CD4-positive, alpha-beta T cell (primary cell): Measurements from ENCODE around the gene SAMD4A. TPM values are rescaled to one million over a fixed set of nuclear protein-coding genes. Genes with fewer than 3 reads are reported as not detected.

Source experiments
- ATAC-seq: fragments of 200-7000 bp; cut with Tn5 transposase; one replicate; pipeline ENCODE4 v1.10.0; 2022; ENCODE audit warnings: mild to moderate bottlenecking; ENCODE audit not compliant: poor library complexity
- CTCF ChIA-PET: fragments of 350-600 bp; sonication (Branson Sonifier 250); formaldehyde crosslinking; loops from one replicate; lab custom pipeline; 2021; ENCODE audit warnings: antibody characterized with exemption, inconsistent platforms; lab: Charles Lee
- POLR2A ChIA-PET: fragments of 350-600 bp; sonication (Branson Sonifier 250); formaldehyde crosslinking; loops from one replicate; lab custom pipeline; 2021; ENCODE audit warnings: antibody characterized with exemption, inconsistent platforms; lab: Charles Lee
- DNase-seq, 14 experiments: peaks; one replicate each; pipeline ENCODE4 v3.0.0-alpha.2; 2013 to 2020; ENCODE audit warnings: mixed read lengths in 2 of 14
- H3K27ac ChIP-seq, 2 donors: one replicate each; pipeline versions ENCODE4 v1.5.1 to v1.7.0; 2013; ENCODE audit warnings: low read length in 2 of 2, low read depth in 1 of 2, mild to moderate bottlenecking in 1 of 2
- H3K27me3 ChIP-seq, 2 experiments: 1 replicate in 1 of 2; 2 replicates in 1 of 2; pipeline versions ENCODE4 v1.6.1 to v1.7.0; 2013; ENCODE audit warnings: low read length in 2 of 2, control low read depth in 1 of 2, mild to moderate bottlenecking in 1 of 2, moderate library complexity in 1 of 2; ENCODE audit not compliant: insufficient read depth in 2 of 2, control insufficient read depth in 1 of 2
- H3K36me3 ChIP-seq: one replicate; pipeline ENCODE4 v1.6.1; 2013; ENCODE audit warnings: low read length, control low read depth; ENCODE audit not compliant: insufficient read depth
- H3K4me1 ChIP-seq: one replicate; pipeline ENCODE4 v1.6.1; 2013; ENCODE audit warnings: low read length, control low read depth; ENCODE audit not compliant: insufficient read depth
- H3K4me3 ChIP-seq: one replicate; pipeline ENCODE4 v1.5.1; 2013; ENCODE audit warnings: mild to moderate bottlenecking, low read length, moderate library complexity
- H3K9me3 ChIP-seq, 2 experiments: 1 replicate in 1 of 2; 2 replicates in 1 of 2; pipeline versions ENCODE4 v1.6.1 to v1.7.0; 2013; ENCODE audit warnings: low read length in 2 of 2, mild to moderate bottlenecking in 2 of 2, control low read depth in 1 of 2, moderate library complexity in 1 of 2; ENCODE audit not compliant: control insufficient read depth in 1 of 2, insufficient read depth in 1 of 2
- H3K27ac Mint-ChIP-seq: one replicate; pipeline ENCODE4 v1.8.0; 2020; ENCODE audit warnings: mixed read lengths
- H3K27me3 Mint-ChIP-seq: one replicate; pipeline ENCODE4 v1.8.0; 2021; ENCODE audit warnings: mixed read lengths
- H3K36me3 Mint-ChIP-seq: one replicate; pipeline ENCODE4 v1.8.0; 2021; ENCODE audit warnings: low read depth, mixed read lengths
- H3K4me1 Mint-ChIP-seq: one replicate; pipeline ENCODE4 v1.8.0; 2021; ENCODE audit warnings: low read depth, mixed read lengths
- H3K4me3 Mint-ChIP-seq: one replicate; pipeline ENCODE4 v1.8.0; 2020; ENCODE audit warnings: mild to moderate bottlenecking, mixed read lengths
- H3K9me3 Mint-ChIP-seq: one replicate; pipeline ENCODE4 v1.8.0; 2020; ENCODE audit warnings: mixed read lengths
- intact Hi-C, 2 experiments: fragments of 100-400 bp; cut with DNase I in 1 of 2; cut with micrococcal nuclease in 1 of 2; formaldehyde crosslinking; loops; one replicate each; pipeline versions ENCODE4 v1.15.1 to v1.9.0; 2023 to 2025; cut with DNase I, micrococcal nuclease
- total RNA-seq, 174 experiments: library from RNA in 2 of 174; stranded (reverse) in 2 of 174; gene quantifications; one replicate each; pipeline ENCODE4 v1.2.3 and lab custom pipeline; 2021 to 2026
- TF ChIP-seq, protein P1 (sequence below): fragments of 200-600 bp; IDR thresholded peaks from one replicate; pipeline ENCODE4 v1.8.0; 2022; ENCODE audit warnings: antibody characterized with exemption, mild to moderate bottlenecking

The SAMD4A gene
- total RNA-seq, 2 experiments from 2014 or later: 1.9 to 2.3 TPM

DNA sequence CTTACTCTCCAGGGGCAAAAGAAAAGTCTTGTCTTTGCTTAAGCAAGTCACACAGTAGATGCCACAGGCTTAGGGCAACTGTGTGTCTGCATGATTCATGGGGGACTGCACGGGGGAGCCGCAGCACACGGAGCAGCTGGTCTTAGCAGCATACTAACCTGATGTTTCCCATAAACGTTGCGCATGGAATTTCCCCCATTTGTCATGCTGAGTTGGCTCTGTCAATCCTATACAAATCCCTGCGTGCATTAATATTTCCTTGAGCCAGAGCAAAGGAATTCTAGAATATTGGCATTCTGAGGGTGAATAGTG is 71.2 kb downstream of the SAMD4A start:
- H3K36me3 ChIP-seq: no peaks in the 10 kb centered on the region
- TF ChIP-seq, protein P1, sequence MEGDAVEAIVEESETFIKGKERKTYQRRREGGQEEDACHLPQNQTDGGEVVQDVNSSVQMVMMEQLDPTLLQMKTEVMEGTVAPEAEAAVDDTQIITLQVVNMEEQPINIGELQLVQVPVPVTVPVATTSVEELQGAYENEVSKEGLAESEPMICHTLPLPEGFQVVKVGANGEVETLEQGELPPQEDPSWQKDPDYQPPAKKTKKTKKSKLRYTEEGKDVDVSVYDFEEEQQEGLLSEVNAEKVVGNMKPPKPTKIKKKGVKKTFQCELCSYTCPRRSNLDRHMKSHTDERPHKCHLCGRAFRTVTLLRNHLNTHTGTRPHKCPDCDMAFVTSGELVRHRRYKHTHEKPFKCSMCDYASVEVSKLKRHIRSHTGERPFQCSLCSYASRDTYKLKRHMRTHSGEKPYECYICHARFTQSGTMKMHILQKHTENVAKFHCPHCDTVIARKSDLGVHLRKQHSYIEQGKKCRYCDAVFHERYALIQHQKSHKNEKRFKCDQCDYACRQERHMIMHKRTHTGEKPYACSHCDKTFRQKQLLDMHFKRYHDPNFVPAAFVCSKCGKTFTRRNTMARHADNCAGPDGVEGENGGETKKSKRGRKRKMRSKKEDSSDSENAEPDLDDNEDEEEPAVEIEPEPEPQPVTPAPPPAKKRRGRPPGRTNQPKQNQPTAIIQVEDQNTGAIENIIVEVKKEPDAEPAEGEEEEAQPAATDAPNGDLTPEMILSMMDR: no peak
- Mint-ChIP-seq H3K4me1 (no peaks in the 10 kb centered on the region), H3K9me3 (no peaks in the 10 kb centered on the region), H3K36me3 (no peaks in the 10 kb centered on the region), H3K27ac (no peak overlapping the region), H3K27me3 (no peaks in the 10 kb centered on the region), H3K4me3 (no peak overlapping the region)
- no peaks in the 10 kb centered on the region for H3K4me1 ChIP-seq
- POLR2A ChIA-PET: no interaction called here
- DNase-seq: no peak
- intact Hi-C loops: no loop called here
- H3K27ac ChIP-seq: no peak overlapping the region
- no peak for ATAC-seq
- H3K9me3 ChIP-seq: no peaks in the 10 kb centered on the region
- CTCF ChIA-PET: no interaction called here
- H3K27me3 ChIP-seq: no peaks in the 10 kb centered on the region
- no peak overlapping the region for H3K4me3 ChIP-seq

DNA sequence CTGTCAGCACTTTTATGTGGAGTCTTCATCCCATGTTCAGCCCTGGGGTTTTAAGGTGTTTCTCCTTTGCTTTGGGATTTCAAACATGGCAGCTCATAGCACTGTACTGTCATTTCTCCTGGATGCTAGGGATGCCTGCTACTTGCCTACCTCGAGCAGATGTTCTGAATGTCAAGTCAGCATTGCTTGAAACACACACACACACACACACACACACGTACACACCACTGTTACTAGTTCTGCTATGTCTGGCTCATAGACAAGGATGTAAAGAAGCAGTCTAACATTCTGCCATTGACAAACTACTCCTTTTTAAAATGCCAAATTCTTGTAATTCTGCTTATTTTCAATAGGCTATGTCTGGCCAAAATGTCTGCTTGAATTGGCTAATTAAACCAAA is 72.7 kb downstream of the SAMD4A start:
- TF ChIP-seq, protein P1: no peak
- Histone ChIP-seq H3K4me3 (no peak overlapping the region), H3K4me1 (no peaks in the 10 kb centered on the region), H3K9me3 (no peaks in the 10 kb centered on the region), H3K36me3 (no peaks in the 10 kb centered on the region), H3K27ac (no peak overlapping the region), H3K27me3 (no peaks in the 10 kb centered on the region)
- no peaks in the 10 kb centered on the region for H3K27me3 Mint-ChIP-seq
- H3K27ac Mint-ChIP-seq: no peak overlapping the region
- H3K36me3 Mint-ChIP-seq: no peaks in the 10 kb centered on the region
- intact Hi-C loops: no loop called here
- H3K4me3 Mint-ChIP-seq: no peak overlapping the region
- no peak for DNase-seq
- ChIA-PET POLR2A (no interaction called here), CTCF (no interaction called here)
- ATAC-seq: no peak
- H3K9me3 Mint-ChIP-seq: no peaks in the 10 kb centered on the region
- no peaks in the 10 kb centered on the region for H3K4me1 Mint-ChIP-seq

DNA sequence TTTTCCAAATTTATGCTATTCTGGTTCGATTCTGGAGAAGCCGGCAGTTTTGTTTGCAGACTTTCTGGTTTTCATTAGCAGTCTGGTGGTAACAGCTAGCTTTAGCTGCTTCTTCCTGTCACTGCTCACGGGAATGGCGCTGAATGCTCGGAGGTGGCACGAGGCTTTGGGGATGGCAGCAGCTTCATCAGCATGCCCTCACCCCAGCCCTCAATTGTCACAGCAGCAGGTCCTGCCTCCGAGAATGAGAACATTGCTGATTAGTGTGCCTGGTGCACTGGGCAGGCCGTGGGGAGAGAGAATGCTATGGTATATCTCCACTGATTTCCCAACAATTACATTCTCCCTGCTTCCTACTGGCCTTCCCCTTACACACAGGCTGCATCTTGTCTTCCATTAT is 73.6 kb downstream of the SAMD4A start:
- DNase-seq: no peak
- TF ChIP-seq, protein P1: no peak
- no peaks in the 10 kb centered on the region for H3K4me1 Mint-ChIP-seq
- intact Hi-C loops: no loop called here
- H3K9me3 ChIP-seq: no peaks in the 10 kb centered on the region
- H3K4me3 ChIP-seq: no peak overlapping the region
- no peak overlapping the region for H3K27ac ChIP-seq
- ChIA-PET POLR2A (interaction anchor here (1.3 kb wide), 1 partner anchor 75 kb away, joined by 4 read pairs; no protein-coding TSS in a partner anchor), CTCF (no interaction called here)
- no peaks in the 10 kb centered on the region for H3K36me3 Mint-ChIP-seq
- no peaks in the 10 kb centered on the region for H3K27me3 ChIP-seq
- no peak for ATAC-seq
- no peak overlapping the region for H3K4me3 Mint-ChIP-seq
- no peaks in the 10 kb centered on the region for H3K4me1 ChIP-seq
- H3K9me3 Mint-ChIP-seq: no peaks in the 10 kb centered on the region
- H3K27ac Mint-ChIP-seq: no peak overlapping the region
- H3K36me3 ChIP-seq: no peaks in the 10 kb centered on the region
- H3K27me3 Mint-ChIP-seq: no peaks in the 10 kb centered on the region
